GM10248 (cell line): ENCODE measurements around the gene IL18BP.

Experiments used
- CTCF ChIA-PET: fragments of 300-600 bp; sonication (Branson Sonifier 250); formaldehyde crosslinking; extraction: SDS; loops from one replicate; lab custom pipeline; 2021; ENCODE audit warnings: antibody characterized with exemption; lab: Yijun Ruan, JAX
- POLR2A ChIA-PET: fragments of 350-650 bp; sonication (Branson Sonifier 250); formaldehyde crosslinking; extraction: SDS; loops from one replicate; lab custom pipeline; 2020; ENCODE audit warnings: antibody characterized with exemption; lab: Yijun Ruan, JAX
- DNase-seq: peaks from one replicate; pipeline ENCODE4 v3.0.0; 2012; ENCODE audit errors: extremely low spot score
- CTCF ChIP-seq: IDR thresholded peaks from 2 replicates; pipeline ENCODE4 v1.5.1; 2012; ENCODE audit warnings: mild to moderate bottlenecking, low read depth; ENCODE audit errors: extremely low read depth, missing control alignments, control extremely low read depth

Gene IL18BP

GRCh38 chr11:72023335-72023734 is 24.6 kb downstream of the IL18BP start:
- DNase-seq: no peak
- TF ChIP-seq CTCF: no peak
- ChIA-PET CTCF (interaction anchor here (1.3 to 7.3 kb wide), 11 partner anchors 8 to 408 kb away, joined by 3 to 208 read pairs (median 45); no protein-coding TSS in a partner anchor), POLR2A (no interaction called here)

- no peak for TF ChIP-seq CTCF
- DNase-seq: no peak
- ChIA-PET CTCF (interaction anchor here (1.2 to 7.3 kb wide), 35 partner anchors 9 to 410 kb away, joined by 3 to 208 read pairs (median 11); partner anchors contain the start of genes ANAPC15, CLPB, LAMTOR1 and TOMT), POLR2A (no interaction called here)
These were observed 25.5 kb downstream of the IL18BP start for GRCh38 chr11:72024069-72024754.

GRCh38 chr11:72026090-72026489 is 27.4 kb downstream of the IL18BP start:
- ChIA-PET CTCF (interaction anchor here (0.7 to 7.3 kb wide), 16 partner anchors 11 to 405 kb away, joined by 3 to 208 read pairs (median 20); partner anchors contain the start of gene FOLR2), POLR2A (interaction anchor here (1.1 to 1.3 kb wide), 3 partner anchors 21 to 64 kb away, joined by 3 to 6 read pairs (median 4); no protein-coding TSS in a partner anchor)
- no peak for TF ChIP-seq CTCF
- no peak for DNase-seq

- POLR2A ChIA-PET: interaction anchor here (0.6 kb wide), 1 partner anchor 9 kb away, joined by 3 read pairs; no protein-coding TSS in a partner anchor
- TF ChIP-seq CTCF: no peak
- DNase-seq: no peak
- CTCF ChIA-PET: interaction anchor here (1.6 to 14.3 kb wide), 7 partner anchors 7 to 401 kb away, joined by 4 to 159 read pairs (median 21); no protein-coding TSS in a partner anchor
These were observed 31.9 kb downstream of the IL18BP start for GRCh38 chr11:72030472-72031045.

- POLR2A ChIA-PET: no interaction called here
These were observed 38.0 kb downstream of the IL18BP start for GRCh38 chr11:72036687-72037086.

More at GRCh38 chr11:72036687-72037086, 38.0 kb downstream of the IL18BP start:
- no peak for TF ChIP-seq CTCF
- CTCF ChIA-PET: interaction anchor here (0.7 to 14.3 kb wide), 5 partner anchors 13 to 107 kb away, joined by 3 to 159 read pairs (median 4); no protein-coding TSS in a partner anchor
- DNase-seq: no peak
